Naive thymus-derived CD8-positive, alpha-beta T cell (primary cell): ENCODE results near the gene INKA2. TPM values are rescaled to one million over a fixed set of nuclear protein-coding genes. Genes with fewer than 3 reads are reported as not detected.

Experiments
- ATAC-seq, 2 donors: fragments of 150-1000 bp; cut with Tn5 transposase in 1 of 2; sonication (Bioruptor Pico), chemical (Tn5 transposase) in 1 of 2; 1 replicate in 1 of 2; 2 replicates in 1 of 2; pipeline ENCODE4 v1.10.0; 2021; ENCODE audit warnings: mild to moderate bottlenecking in 2 of 2, moderate library complexity in 2 of 2
- POLR2A ChIA-PET: fragments of 350-600 bp; sonication (Branson Sonifier 250); formaldehyde crosslinking; loops from one replicate; lab custom pipeline; 2021; ENCODE audit warnings: antibody characterized with exemption; lab: Charles Lee
- DNase-seq, 10 donors: peaks; one replicate each; pipeline versions ENCODE4 v3.0.0 to v3.0.0-alpha.2; 2020 to 2022
- H3K27ac Mint-ChIP-seq, 10 donors: one replicate each; pipeline ENCODE4 v1.8.0; 2020 to 2022; ENCODE audit warnings: mild to moderate bottlenecking in 10 of 10, mixed read lengths in 10 of 10, moderate library complexity in 4 of 10, inconsistent platforms in 1 of 10
- H3K27me3 Mint-ChIP-seq, 5 donors: one replicate each; pipeline ENCODE4 v1.8.0; 2021 to 2022; ENCODE audit warnings: mixed read lengths in 5 of 5
- H3K36me3 Mint-ChIP-seq, 3 donors: one replicate each; pipeline ENCODE4 v1.8.0; 2020 to 2022; ENCODE audit warnings: mixed read lengths in 3 of 3, mild to moderate bottlenecking in 2 of 3, inconsistent platforms in 1 of 3
- H3K4me1 Mint-ChIP-seq, 4 donors: one replicate each; pipeline ENCODE4 v1.8.0; 2021 to 2022; ENCODE audit warnings: mixed read lengths in 4 of 4
- H3K4me3 Mint-ChIP-seq, 10 donors: one replicate each; pipeline ENCODE4 v1.8.0; 2020 to 2022; ENCODE audit warnings: mild to moderate bottlenecking in 10 of 10, mixed read lengths in 10 of 10, moderate library complexity in 6 of 10, inconsistent platforms in 1 of 10
- H3K9me3 Mint-ChIP-seq, 9 donors: one replicate each; pipeline ENCODE4 v1.8.0; 2020 to 2022; ENCODE audit warnings: mixed read lengths in 9 of 9, mild to moderate bottlenecking in 3 of 9, inconsistent platforms in 1 of 9, moderate library complexity in 1 of 9
- polyA plus RNA-seq, 3 donors: library from polyadenylated mRNA; unstranded; fragments of 300-500 nt; fragmentation: Illumina TruSeq; gene quantifications; one replicate each; pipeline ENCODE4 v1.2.3, GENCODE V29; 2021
- total RNA-seq, 8 experiments: library from RNA in 2 of 8; stranded (reverse) in 2 of 8; gene quantifications; one replicate each; pipeline ENCODE4 v1.2.3 and lab custom pipeline; 2021 to 2026

The INKA2 gene
- total and polyA plus RNA-seq, 5 experiments from 2014 or later: 0.70 to 0.77 TPM; not detected in 3

GRCh38 chr1:111736548-111737215, 2.5 kb downstream of the INKA2 start:
- POLR2A ChIA-PET: interaction anchor here (1.6 kb wide), 1 partner anchor 10 kb away, joined by 3 read pairs; no protein-coding TSS in a partner anchor
- H3K36me3 Mint-ChIP-seq: no peaks in the 10 kb centered on the region
- no peaks in the 10 kb centered on the region for H3K9me3 Mint-ChIP-seq
- no peak for ATAC-seq
- H3K27ac Mint-ChIP-seq: no peak overlapping the region
- DNase-seq: no peak
- H3K4me1 Mint-ChIP-seq: peaks cover 16 to 33% (median 22%) of the 10 kb centered on the region in 4 donors
- H3K4me3 Mint-ChIP-seq: peak overlapping the region in 1 of 10 donors; percentile 10
- peaks cover 10 to 47% (median 18%) of the 10 kb centered on the region in 5 donors for H3K27me3 Mint-ChIP-seq

DNA sequence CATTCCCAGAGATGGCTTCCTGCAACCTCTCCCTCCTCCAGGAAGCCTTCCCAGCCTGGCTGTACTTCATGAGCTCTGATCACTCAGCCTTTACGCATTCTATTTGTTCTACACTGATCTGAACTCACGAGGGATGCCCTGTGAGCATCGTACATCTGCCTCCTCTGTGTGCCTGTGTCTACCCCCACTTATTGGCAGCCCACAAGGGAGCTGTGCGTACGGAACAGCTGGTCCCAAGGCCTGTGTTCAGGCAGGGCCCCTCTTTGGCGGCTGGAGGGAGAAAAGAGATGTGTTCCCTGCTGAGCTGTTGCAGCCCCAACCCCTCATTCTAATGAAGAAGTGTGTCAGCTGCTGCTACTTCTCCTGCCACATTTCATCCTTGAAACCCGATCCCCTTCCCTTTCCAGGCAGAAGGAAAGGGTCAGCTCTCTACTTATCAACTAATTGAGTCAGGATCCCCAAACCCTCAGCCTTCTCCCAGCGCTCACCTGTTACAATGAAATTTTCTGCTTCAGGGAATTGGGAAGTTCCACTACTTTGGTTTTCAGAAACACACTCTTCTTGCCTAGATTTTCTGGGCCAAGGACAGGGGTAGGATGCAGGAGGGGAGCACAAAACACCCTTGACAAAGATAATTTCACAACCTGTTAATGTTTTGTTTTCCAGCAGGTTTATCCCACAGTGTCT, 3.2 kb downstream of the INKA2 start:
- peaks cover 10 to 44% (median 13%) of the 10 kb centered on the region in 5 donors for H3K27me3 Mint-ChIP-seq
- no peak overlapping the region for H3K27ac Mint-ChIP-seq
- H3K4me1 Mint-ChIP-seq: peaks cover 16 to 33% (median 22%) of the 10 kb centered on the region in 4 donors
- no peaks in the 10 kb centered on the region for H3K36me3 Mint-ChIP-seq
- ATAC-seq (no peak), DNase-seq (no peak)
- H3K9me3 Mint-ChIP-seq: no peaks in the 10 kb centered on the region
- POLR2A ChIA-PET: no interaction called here
- no peak overlapping the region for H3K4me3 Mint-ChIP-seq

DNA sequence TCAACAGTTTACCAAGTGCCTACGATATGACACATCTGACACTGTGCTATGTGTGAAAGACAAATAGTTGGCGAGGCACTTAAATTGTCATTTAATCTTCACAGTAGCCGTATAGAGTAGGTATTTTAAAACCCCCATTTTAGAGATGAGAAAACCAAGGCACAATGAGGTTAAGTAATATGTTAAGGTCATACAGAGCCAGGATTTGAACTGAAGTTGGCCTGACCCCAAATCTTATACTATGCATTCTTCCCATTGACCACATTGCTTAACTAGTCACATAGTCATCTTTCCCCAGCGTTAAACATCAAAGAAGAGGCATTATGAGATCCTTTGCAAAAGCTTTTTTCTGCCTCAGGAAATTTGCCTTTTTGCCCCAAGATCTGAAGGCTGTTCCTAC, 3.9 kb downstream of the INKA2 start:
- H3K4me1 Mint-ChIP-seq: peaks cover 14 to 26% (median 18%) of the 10 kb centered on the region in 4 donors
- DNase-seq: no peak
- H3K9me3 Mint-ChIP-seq: no peaks in the 10 kb centered on the region
- no peak overlapping the region for H3K27ac Mint-ChIP-seq
- no peaks in the 10 kb centered on the region for H3K36me3 Mint-ChIP-seq
- H3K4me3 Mint-ChIP-seq: no peak overlapping the region
- ATAC-seq: no peak
- POLR2A ChIA-PET: no interaction called here
- H3K27me3 Mint-ChIP-seq: peaks cover 6 to 38% (median 9%) of the 10 kb centered on the region in 5 donors

GRCh38 chr1:111734856-111735255, 4.3 kb downstream of the INKA2 start:
- Mint-ChIP-seq H3K36me3 (no peaks in the 10 kb centered on the region), H3K27ac (no peak overlapping the region), H3K27me3 (peaks cover 4 to 33% (median 8%) of the 10 kb centered on the region in 5 donors), H3K9me3 (no peaks in the 10 kb centered on the region), H3K4me3 (no peak overlapping the region), H3K4me1 (peaks cover 12 to 21% (median 16%) of the 10 kb centered on the region in 4 donors)
- POLR2A ChIA-PET: no interaction called here
- ATAC-seq (no peak), DNase-seq (no peak)

GRCh38 chr1:111734426-111734825, 4.8 kb downstream of the INKA2 start:
- no peak for ATAC-seq
- no peaks in the 10 kb centered on the region for H3K9me3 Mint-ChIP-seq
- POLR2A ChIA-PET: no interaction called here
- no peak overlapping the region for H3K4me3 Mint-ChIP-seq
- DNase-seq: no peak
- no peaks in the 10 kb centered on the region for H3K36me3 Mint-ChIP-seq
- H3K27ac Mint-ChIP-seq: no peak overlapping the region
- peaks cover 11 to 18% (median 14%) of the 10 kb centered on the region in 4 donors for H3K4me1 Mint-ChIP-seq
- peaks cover 2 to 29% (median 7%) of the 10 kb centered on the region in 5 donors for H3K27me3 Mint-ChIP-seq

GRCh38 chr1:111733992-111734341, 5.2 kb downstream of the INKA2 start:
- Mint-ChIP-seq H3K36me3 (no peaks in the 10 kb centered on the region), H3K4me3 (peak overlapping the region in 1 of 10 donors; percentile 11), H3K27ac (no peak overlapping the region), H3K27me3 (peaks cover 2 to 28% (median 7%) of the 10 kb centered on the region in 5 donors), H3K4me1 (peaks cover 11 to 18% (median 13%) of the 10 kb centered on the region in 4 donors), H3K9me3 (no peaks in the 10 kb centered on the region)
- ATAC-seq (no peak), DNase-seq (no peak)
- POLR2A ChIA-PET: no interaction called here

DNA sequence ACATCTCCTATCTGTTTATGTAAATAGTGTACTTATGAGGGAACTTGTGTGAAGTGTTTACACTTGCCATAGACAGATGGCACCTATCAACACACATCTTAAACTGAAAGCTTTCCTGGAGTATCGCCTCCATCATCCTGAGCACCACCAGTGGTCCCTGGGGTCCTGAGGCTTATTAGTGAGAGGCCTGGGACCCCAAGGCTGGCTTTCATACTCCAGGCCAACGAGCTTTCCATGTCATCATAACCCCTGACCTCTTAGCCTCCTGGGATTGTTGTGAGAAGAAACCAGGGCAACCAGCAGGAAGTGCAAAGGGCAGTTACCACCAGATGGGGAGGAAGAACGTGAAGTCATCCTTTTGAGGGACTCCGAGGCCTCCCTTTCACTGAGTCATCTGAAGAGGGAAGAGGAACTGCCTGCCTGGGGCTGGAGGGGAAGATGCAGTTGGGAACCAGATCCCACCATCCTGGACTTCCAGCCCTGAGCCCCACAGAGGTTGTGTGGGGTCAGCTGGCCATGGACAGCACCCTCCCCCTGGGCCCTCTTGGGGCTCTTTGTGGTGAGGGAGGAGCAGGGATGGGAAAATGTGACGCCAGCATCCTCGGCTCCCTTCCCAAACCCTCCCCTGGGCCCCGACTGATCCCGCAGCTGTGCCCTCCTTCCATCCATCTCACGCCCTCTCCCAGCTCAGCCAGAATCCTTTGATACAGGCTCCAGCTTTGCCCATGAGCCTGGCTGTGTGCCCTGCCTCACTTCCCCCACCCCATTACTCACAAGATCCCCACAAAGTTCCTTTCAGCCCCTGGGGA, 5.8 kb downstream of the INKA2 start:
- Mint-ChIP-seq H3K4me1 (peaks cover 7 to 15% (median 9%) of the 10 kb centered on the region in 4 donors), H3K27me3 (peaks cover 0 to 23% (median 6%) of the 10 kb centered on the region in 5 donors), H3K4me3 (peak overlapping the region in 1 of 10 donors; percentile 11), H3K27ac (no peak overlapping the region), H3K36me3 (no peaks in the 10 kb centered on the region), H3K9me3 (no peaks in the 10 kb centered on the region)
- ATAC-seq: no peak
- POLR2A ChIA-PET: no interaction called here
- DNase-seq: no peak

DNA sequence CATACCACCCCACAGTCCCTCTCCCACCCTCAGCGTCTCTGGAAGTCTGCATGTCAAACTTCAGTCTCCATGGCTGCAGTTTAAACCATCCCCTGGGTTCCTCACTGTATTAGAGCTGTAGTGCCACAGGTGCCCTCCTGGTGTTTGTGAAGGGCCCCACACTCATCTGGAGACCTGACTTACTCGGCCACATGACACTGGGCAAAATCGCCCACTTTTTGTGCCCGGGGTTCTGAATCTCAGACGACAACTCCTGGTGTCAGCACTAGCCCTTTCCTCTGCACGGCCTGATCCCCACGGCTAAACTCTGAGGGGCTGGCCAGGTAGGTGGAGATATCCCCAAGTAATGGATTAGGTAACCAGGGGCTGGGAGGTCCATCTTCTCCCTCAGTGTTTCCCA, 6.5 kb downstream of the INKA2 start:
- peak overlapping the region in 1 of 10 donors; percentile 4 for H3K27ac Mint-ChIP-seq
- no peak overlapping the region for H3K4me3 Mint-ChIP-seq
- ATAC-seq (no peak), DNase-seq (no peak)
- H3K27me3 Mint-ChIP-seq: peaks cover 0 to 17% (median 4%) of the 10 kb centered on the region in 5 donors
- POLR2A ChIA-PET: no interaction called here
- H3K9me3 Mint-ChIP-seq: no peaks in the 10 kb centered on the region
- peaks cover 2 to 11% (median 5%) of the 10 kb centered on the region in 4 donors for H3K4me1 Mint-ChIP-seq
- H3K36me3 Mint-ChIP-seq: no peaks in the 10 kb centered on the region

DNA sequence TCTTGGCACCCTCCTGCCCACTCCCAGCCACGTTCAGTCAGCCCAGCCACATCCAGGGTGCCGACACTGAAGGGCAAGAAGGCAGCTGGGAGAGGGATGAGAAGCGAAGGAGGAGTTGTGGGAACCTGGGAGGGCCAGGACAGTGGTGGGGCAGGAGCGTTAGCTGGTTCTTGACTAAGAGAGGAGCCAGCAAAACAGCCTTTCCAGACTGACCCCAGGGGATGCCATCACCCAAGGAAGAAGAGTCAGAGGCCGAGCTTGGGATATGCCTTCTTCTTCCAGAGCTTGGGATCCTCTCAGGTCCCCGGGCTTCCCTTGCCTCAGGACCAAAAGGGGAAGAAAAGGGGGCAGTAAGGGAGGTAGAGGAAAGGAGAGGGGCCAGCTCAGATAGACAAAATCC, 7.2 kb downstream of the INKA2 start:
- H3K4me1 Mint-ChIP-seq: peaks cover 0 to 5% (median under 1%) of the 10 kb centered on the region in 4 donors
- no peak for ATAC-seq
- no peaks in the 10 kb centered on the region for H3K9me3 Mint-ChIP-seq
- POLR2A ChIA-PET: no interaction called here
- H3K27me3 Mint-ChIP-seq: peaks cover 0 to 10% (median 0%) of the 10 kb centered on the region in 5 donors
- no peak overlapping the region for H3K27ac Mint-ChIP-seq
- no peak for DNase-seq
- no peaks in the 10 kb centered on the region for H3K36me3 Mint-ChIP-seq
- H3K4me3 Mint-ChIP-seq: no peak overlapping the region

- Mint-ChIP-seq H3K27ac (peak overlapping the region in 1 of 10 donors; percentile 26), H3K4me3 (no peak overlapping the region), H3K9me3 (no peaks in the 10 kb centered on the region), H3K4me1 (peaks cover 0 to 5% (median under 1%) of the 10 kb centered on the region in 4 donors), H3K27me3 (peaks cover 0 to 10% (median 0%) of the 10 kb centered on the region in 5 donors), H3K36me3 (no peaks in the 10 kb centered on the region)
- no peak for DNase-seq
- POLR2A ChIA-PET: no interaction called here
- ATAC-seq: no peak
These were observed 8.5 kb downstream of the INKA2 start for GRCh38 chr1:111730706-111731105.

- ATAC-seq (no peak), DNase-seq (no peak)
- POLR2A ChIA-PET: no interaction called here
- no peak overlapping the region for H3K4me3 Mint-ChIP-seq
- H3K36me3 Mint-ChIP-seq: no peaks in the 10 kb centered on the region
- H3K27ac Mint-ChIP-seq: peak overlapping the region in 2 of 10 donors; percentile 23 to 26
- H3K27me3 Mint-ChIP-seq: peaks cover 0 to 10% (median 0%) of the 10 kb centered on the region in 5 donors
- H3K4me1 Mint-ChIP-seq: peaks cover 0 to 5% (median 2%) of the 10 kb centered on the region in 4 donors
- no peaks in the 10 kb centered on the region for H3K9me3 Mint-ChIP-seq
These were observed 9.1 kb downstream of the INKA2 start for GRCh38 chr1:111729946-111730681.

DNA sequence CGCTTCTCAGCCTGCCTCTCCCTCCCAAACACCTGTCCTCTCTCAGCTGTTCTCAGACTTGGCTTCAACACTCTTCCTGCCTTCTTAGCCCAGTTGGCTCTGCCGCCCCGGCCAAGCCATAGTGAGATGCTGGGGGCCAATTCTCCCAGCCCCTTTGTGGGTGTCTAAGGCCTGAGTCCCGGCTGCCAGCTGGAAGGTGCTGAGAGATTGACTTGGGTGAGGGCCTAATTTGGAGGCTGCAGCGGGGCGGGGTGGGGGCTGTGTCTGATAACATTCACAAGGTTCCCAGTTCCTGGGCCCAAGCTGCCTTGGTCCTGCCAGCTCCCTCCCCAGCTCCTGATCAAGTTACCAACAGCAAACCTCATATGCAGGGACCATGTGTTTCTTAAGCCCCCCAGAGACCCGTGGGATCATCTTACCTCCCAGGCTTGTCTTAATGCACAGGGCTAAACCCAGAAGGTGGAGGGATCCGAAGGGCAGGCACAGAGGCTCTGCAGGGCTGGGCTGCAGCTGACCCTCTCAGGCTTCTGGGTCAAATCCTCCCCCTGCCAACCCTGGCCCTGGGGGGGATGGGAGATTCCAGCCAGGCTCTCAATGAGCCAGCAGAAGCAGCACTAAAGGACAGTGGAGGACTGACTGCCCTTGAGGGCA, 9.8 kb downstream of the INKA2 start:
- DNase-seq: no peak
- Mint-ChIP-seq H3K4me3 (no peak overlapping the region), H3K36me3 (no peaks in the 10 kb centered on the region), H3K4me1 (peaks cover 0 to 5% (median 2%) of the 10 kb centered on the region in 4 donors), H3K27me3 (peaks cover 0 to 10% (median 0%) of the 10 kb centered on the region in 5 donors), H3K9me3 (no peaks in the 10 kb centered on the region), H3K27ac (no peak overlapping the region)
- POLR2A ChIA-PET: no interaction called here
- no peak for ATAC-seq
